Measurements from ENCODE around the gene CELF2.

The CELF2 gene

GRCh38 chr10:11282661-11283060 is 265.0 kb downstream of the CELF2 start:
- DNase-seq = no peak

- DNase-seq = no peak
Observed at GRCh38 chr10:11284291-11285085, 266.8 kb downstream of the CELF2 start.

GRCh38 chr10:11285171-11285570 is 267.5 kb downstream of the CELF2 start:
- no peak for DNase-seq

GRCh38 chr10:11286261-11286852 is 268.7 kb downstream of the CELF2 start:
- DNase-seq = no peak

- no peak for DNase-seq
Observed at GRCh38 chr10:11288302-11288701, 270.6 kb downstream of the CELF2 start.

GRCh38 chr10:11290156-11290890 is 272.7 kb downstream of the CELF2 start:
- no peak for DNase-seq

- no peak for DNase-seq
Observed at GRCh38 chr10:11292576-11293302, 275.1 kb downstream of the CELF2 start.

- DNase-seq = no peak
Observed at GRCh38 chr10:11293332-11293731, 275.7 kb downstream of the CELF2 start.

GRCh38 chr10:11294831-11295450 is 277.3 kb downstream of the CELF2 start:
- no peak for DNase-seq

GRCh38 chr10:11295492-11295891 is 277.8 kb downstream of the CELF2 start:
- no peak for DNase-seq

GRCh38 chr10:11297136-11297535 is 279.5 kb downstream of the CELF2 start:
- no peak for DNase-seq

GRCh38 chr10:11298116-11298515 is 280.4 kb downstream of the CELF2 start:
- DNase-seq = no peak

- DNase-seq = no peak
Observed at GRCh38 chr10:11299125-11299524, 281.5 kb downstream of the CELF2 start.

- DNase-seq = no peak
Observed at GRCh38 chr10:11300026-11300425, 282.4 kb downstream of the CELF2 start.

GRCh38 chr10:11300563-11300962 is 282.9 kb downstream of the CELF2 start:
- no peak for DNase-seq

- no peak for DNase-seq
Observed at GRCh38 chr10:11301571-11302111, 284.0 kb downstream of the CELF2 start.

GRCh38 chr10:11302181-11302580 is 284.5 kb downstream of the CELF2 start:
- no peak for DNase-seq

- DNase-seq = no peak
Observed at GRCh38 chr10:11303361-11304170, 285.9 kb downstream of the CELF2 start.

GRCh38 chr10:11304906-11305585 is 287.4 kb downstream of the CELF2 start:
- no peak for DNase-seq

GRCh38 chr10:11305825-11306593 is 288.3 kb downstream of the CELF2 start:
- DNase-seq = no peak
